SH-SY5Y (cell line): Measurements from ENCODE around the gene IL4I1.

Experiments
- GATA2 ChIP-seq: IDR thresholded peaks from 2 replicates; pipeline ENCODE4 v1.6.1; 2011; ENCODE audit warnings: mild to moderate bottlenecking, low read depth, low read length
- GATA3 ChIP-seq: IDR thresholded peaks from 2 replicates; pipeline ENCODE4 v1.6.1; 2011; ENCODE audit warnings: low read depth, mild to moderate bottlenecking, low read length, moderate library complexity

Gene IL4I1

GRCh38 chr19:49871349-49871985 lies 25.2 kb downstream of the IL4I1 start:
- TF ChIP-seq GATA2 (no peak), GATA3 (no peak)

GRCh38 chr19:49870309-49870901 lies 26.3 kb downstream of the IL4I1 start:
- TF ChIP-seq GATA2 (no peak), GATA3 (no peak)

- TF ChIP-seq GATA2 (peak; percentile 21; the same call in 1 of the 2 replicates), GATA3 (no peak)
Measured at GRCh38 chr19:49869484-49870308, 27.0 kb downstream of the IL4I1 start.

GRCh38 chr19:49869009-49869483 lies 27.6 kb downstream of the IL4I1 start:
- TF ChIP-seq GATA3 (no peak), GATA2 (no peak)

- TF ChIP-seq GATA3 (no peak), GATA2 (no peak)
Measured at GRCh38 chr19:49866933-49867782, 29.5 kb downstream of the IL4I1 start, which contains the start of gene PNKP. TSS of gene PNKP (minus strand) at chr19:49867576. CDS start at chr19:49867204, 372 bp downstream.

- TF ChIP-seq GATA2, result no peak
- TF ChIP-seq GATA3, result no peak
Measured at GRCh38 chr19:49864890-49865289, 31.8 kb downstream of the IL4I1 start.

GRCh38 chr19:49863935-49864320 lies 32.8 kb downstream of the IL4I1 start:
- TF ChIP-seq GATA2 (no peak), GATA3 (no peak)

GRCh38 chr19:49863254-49863934 lies 33.3 kb downstream of the IL4I1 start:
- TF ChIP-seq GATA2, result no peak
- TF ChIP-seq GATA3, result no peak

GRCh38 chr19:49862391-49863253 lies 34.1 kb downstream of the IL4I1 start:
- no peak for TF ChIP-seq GATA2
- TF ChIP-seq GATA3, result no peak

GRCh38 chr19:49861541-49862378 lies 34.9 kb downstream of the IL4I1 start:
- TF ChIP-seq GATA3, result no peak
- TF ChIP-seq GATA2, result no peak

GRCh38 chr19:49861107-49861506 lies 35.6 kb downstream of the IL4I1 start:
- TF ChIP-seq GATA3, result no peak
- TF ChIP-seq GATA2, result no peak
